Measurements from ENCODE around the gene OR13C8.

Gene OR13C8

DNA sequence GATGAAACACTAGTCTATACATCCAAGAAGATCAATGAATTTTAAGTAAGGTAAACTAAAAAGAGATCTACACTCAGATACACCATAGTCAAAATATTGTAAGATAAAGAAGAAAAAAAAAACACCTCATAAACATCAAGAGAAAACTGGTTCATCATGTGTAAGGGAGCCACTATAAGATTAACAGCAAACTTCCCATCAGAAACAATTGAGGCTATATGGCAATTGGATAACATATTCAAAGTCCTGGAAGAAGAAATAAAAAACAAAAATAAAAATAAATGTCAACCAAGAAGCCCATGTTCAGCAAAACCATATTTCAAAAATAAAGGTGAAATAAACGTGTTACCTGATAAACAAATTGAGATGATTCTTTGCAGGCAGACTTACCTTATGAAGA lies 3.6 kb downstream of the OR13C8 start:
- no peak for TF ChIP-seq REST (IDR thresholded peaks at IDR 0.05; ENCODE audit: insufficient read depth in 1 of 2, low read depth in 2 of 2, low read length in 2 of 2)
- TF ChIP-seq TAF1 (IDR thresholded peaks at IDR 0.05; ENCODE audit: borderline replicate concordance, insufficient read depth, low read length) = no peak
- no peak for TF ChIP-seq SIN3A (IDR thresholded peaks at IDR 0.05; ENCODE audit: borderline replicate concordance, insufficient read depth, low read length)
- no peak for TF ChIP-seq FOXP2 (optimal IDR thresholded peaks at IDR 0.05; ENCODE audit: borderline replicate concordance, extremely low read depth, extremely low read length, insufficient read depth)

GRCh38 chr9:104575456-104575855 lies 6.5 kb downstream of the OR13C8 start:
- no peak for TF ChIP-seq POLR2AphosphoS5 (IDR thresholded peaks at IDR 0.05; ENCODE audit: low read depth, low read length)
- no peak for TF ChIP-seq REST (IDR thresholded peaks at IDR 0.05; ENCODE audit: insufficient read depth in 1 of 2, low read depth in 2 of 2, low read length in 2 of 2)
- TF ChIP-seq TAF1 (IDR thresholded peaks at IDR 0.05; ENCODE audit: borderline replicate concordance, insufficient read depth, low read length) = no peak
- no peak for TF ChIP-seq SIN3A (IDR thresholded peaks at IDR 0.05; ENCODE audit: borderline replicate concordance, insufficient read depth, low read length)
- no peak for TF ChIP-seq FOXP2 (optimal IDR thresholded peaks at IDR 0.05; ENCODE audit: borderline replicate concordance, extremely low read depth, extremely low read length, insufficient read depth)

- no peak for TF ChIP-seq REST (IDR thresholded peaks at IDR 0.05; ENCODE audit: insufficient read depth in 1 of 2, low read depth in 2 of 2, low read length in 2 of 2)
- no peak for TF ChIP-seq SIN3A (IDR thresholded peaks at IDR 0.05; ENCODE audit: borderline replicate concordance, insufficient read depth, low read length)
- TF ChIP-seq POLR2AphosphoS5 (IDR thresholded peaks at IDR 0.05; ENCODE audit: low read depth, low read length) = no peak
- no peak for TF ChIP-seq FOXP2 (optimal IDR thresholded peaks at IDR 0.05; ENCODE audit: borderline replicate concordance, extremely low read depth, extremely low read length, insufficient read depth)
Observed at GRCh38 chr9:104577263-104577662, 8.3 kb downstream of the OR13C8 start.

DNA sequence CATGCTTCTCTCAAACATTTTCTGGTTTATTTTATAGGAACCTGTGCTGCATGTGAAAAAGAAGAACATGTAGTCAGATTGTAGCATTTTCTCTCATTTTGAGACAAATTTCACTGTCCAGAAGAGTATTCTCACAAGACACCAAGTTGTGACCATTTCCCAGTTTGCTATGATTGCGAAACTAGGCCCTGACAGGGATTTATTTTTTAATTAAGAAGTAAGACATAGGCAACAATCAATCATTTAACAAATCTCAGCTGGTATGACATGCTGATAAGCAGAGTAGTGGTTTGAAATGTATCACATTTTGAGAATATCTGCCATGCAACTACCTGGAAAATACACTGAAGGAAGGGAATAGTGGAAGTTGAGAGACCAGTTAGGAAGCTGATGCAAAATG lies 11.6 kb downstream of the OR13C8 start:
- no peak for TF ChIP-seq REST (IDR thresholded peaks at IDR 0.05; ENCODE audit: insufficient read depth in 1 of 2, low read depth in 2 of 2, low read length in 2 of 2)
- TF ChIP-seq FOXP2 (optimal IDR thresholded peaks at IDR 0.05; ENCODE audit: borderline replicate concordance, extremely low read depth, extremely low read length, insufficient read depth) = no peak
- no peak for TF ChIP-seq POLR2AphosphoS5 (IDR thresholded peaks at IDR 0.05; ENCODE audit: low read depth, low read length)
- no peak for TF ChIP-seq SIN3A (IDR thresholded peaks at IDR 0.05; ENCODE audit: borderline replicate concordance, insufficient read depth, low read length)
- TF ChIP-seq TAF1 (IDR thresholded peaks at IDR 0.05; ENCODE audit: borderline replicate concordance, insufficient read depth, low read length) = no peak

- no peak for TF ChIP-seq FOXP2 (optimal IDR thresholded peaks at IDR 0.05; ENCODE audit: borderline replicate concordance, extremely low read depth, extremely low read length, insufficient read depth)
- TF ChIP-seq REST (IDR thresholded peaks at IDR 0.05; ENCODE audit: insufficient read depth in 1 of 2, low read depth in 2 of 2, low read length in 2 of 2) = no peak
- no peak for TF ChIP-seq SIN3A (IDR thresholded peaks at IDR 0.05; ENCODE audit: borderline replicate concordance, insufficient read depth, low read length)
- TF ChIP-seq TAF1 (IDR thresholded peaks at IDR 0.05; ENCODE audit: borderline replicate concordance, insufficient read depth, low read length) = no peak
- no peak for TF ChIP-seq POLR2AphosphoS5 (IDR thresholded peaks at IDR 0.05; ENCODE audit: low read depth, low read length)
Observed at GRCh38 chr9:104586496-104587180, 17.7 kb downstream of the OR13C8 start.
